K562 (cell line): ENCODE data around the gene CREG2. TPM values are rescaled to one million over a fixed set of nuclear protein-coding genes. Genes with fewer than 3 reads are reported as not detected.

ENCODE experiments used
- ATAC-seq: fragments of 200-7000 bp; cut with Tn5 transposase; 3 replicates; pipeline ENCODE4 v1.9.1; 2020; ENCODE audit warnings: moderate library complexity
- BruUV-seq: library from RNA; stranded (reverse); fragments of 400-500 nt; replicated peaks from 2 replicates; lab custom pipeline; 2021; lab: Mats Ljungman, UMichigan
- CTCF ChIA-PET: fragments of 300-600 bp; formaldehyde crosslinking; extraction: SDS; loops from one replicate; lab custom pipeline; 2021; ENCODE audit warnings: low intra/inter-chr PET ratio; lab: Yijun Ruan, JAX
- POLR2A ChIA-PET: fragments of 300-600, 350-650 bp; sonication (Branson Sonifier 250); formaldehyde crosslinking; extraction: SDS; loops from one replicate; lab custom pipeline; 2021; ENCODE audit warnings: antibody characterized with exemption, inconsistent platforms; lab: Yijun Ruan, JAX
- DNase-seq, 4 experiments: peaks; one replicate each; pipeline versions ENCODE4 v3.0.0 to v3.0.0-alpha.2; 2011 to 2018; ENCODE audit warnings: low spot score in 3 of 4, mixed read lengths in 3 of 4; ENCODE audit errors: extremely low read depth in 1 of 4
- FAIRE-seq: peaks from 2 replicates; lab custom pipeline; 2011; peaks lifted over from hg19 to GRCh38; lab: Jason Lieb, UNC
- H2AFZ ChIP-seq: 2 replicates; pipeline ENCODE4 v1.6.0; 2011; ENCODE audit warnings: low read depth, low read length, control low read depth, inconsistent platforms
- H3K27ac ChIP-seq: fragments of 200-600 bp; 3 replicates; pipeline ENCODE4 v1.8.0; 2011; ENCODE audit warnings: low read depth, mild to moderate bottlenecking, control low read depth, inconsistent platforms, low read length, moderate library complexity, mixed read lengths; ENCODE audit errors: extremely low read depth
- H3K27me3 ChIP-seq, 2 experiments: fragments of 300-600 bp in 1 of 2; 2 replicates in 1 of 2; 3 replicates in 1 of 2; pipeline versions ENCODE4 v1.6.0 to v1.8.0; 2011; ENCODE audit warnings: inconsistent platforms in 2 of 2, low read length in 2 of 2, mild to moderate bottlenecking in 1 of 2, mixed read lengths in 1 of 2, moderate library complexity in 1 of 2; ENCODE audit not compliant: control insufficient read depth in 2 of 2, insufficient read depth in 2 of 2
- H3K36me3 ChIP-seq: fragments of 300-600 bp; 3 replicates; pipeline ENCODE4 v1.8.0; 2011; ENCODE audit warnings: mild to moderate bottlenecking, low read length, inconsistent platforms; ENCODE audit not compliant: control insufficient read depth, insufficient read depth
- H3K4me1 ChIP-seq, 2 experiments: fragments of 200-600 bp in 1 of 2; replicated peaks in 1 of 2; 2 replicates in 1 of 2; 3 replicates in 1 of 2; pipeline versions ENCODE4 v1.5.1 to v1.8.0; 2011; ENCODE audit warnings: inconsistent platforms in 2 of 2, low read length in 2 of 2, mild to moderate bottlenecking in 1 of 2, mixed read lengths in 1 of 2, moderate library complexity in 1 of 2; ENCODE audit not compliant: control insufficient read depth in 2 of 2, insufficient read depth in 2 of 2
- H3K4me2 ChIP-seq: 2 replicates; pipeline ENCODE4 v1.6.1; 2011; ENCODE audit warnings: low read length, control low read depth, inconsistent platforms, mixed read lengths; ENCODE audit not compliant: insufficient read depth
- H3K4me3 ChIP-seq: fragments of 200-600 bp; sonication (generic), shearing (Covaris generic); 2 replicates; pipeline ENCODE4 v1.5.1; 2016; ENCODE audit warnings: control low read depth, inconsistent platforms
- H3K79me2 ChIP-seq: fragments of 200-600 bp; 3 replicates; pipeline ENCODE4 v1.8.0; 2011; ENCODE audit warnings: low read length, inconsistent platforms; ENCODE audit not compliant: control insufficient read depth, insufficient read depth
- H3K9ac ChIP-seq, 2 experiments: 2 replicates each; pipeline versions ENCODE4 v1.6.0 to v1.6.1; 2011; ENCODE audit warnings: low read depth in 2 of 2, low read length in 2 of 2, control low read depth in 1 of 2, inconsistent platforms in 1 of 2, mild to moderate bottlenecking in 1 of 2, mixed read lengths in 1 of 2; ENCODE audit not compliant: insufficient read depth in 1 of 2
- H3K9me1 ChIP-seq: one replicate; pipeline ENCODE4 v1.6.0; 2011; ENCODE audit warnings: inconsistent platforms, mild to moderate bottlenecking, low read length, moderate library complexity; ENCODE audit not compliant: control insufficient read depth, insufficient read depth
- H3K9me3 ChIP-seq: replicated peaks from 2 replicates; pipeline ENCODE4 v1.5.1; 2011; ENCODE audit warnings: low read depth, low read length, inconsistent platforms; ENCODE audit not compliant: control insufficient read depth, insufficient read depth
- H4K20me1 ChIP-seq: replicated peaks from 2 replicates; pipeline ENCODE4 v1.6.1; 2011; ENCODE audit warnings: low read length, inconsistent platforms, mixed read lengths; ENCODE audit not compliant: control insufficient read depth, insufficient read depth
- BCOR ChIP-seq: fragments of 450-650 bp; IDR thresholded peaks from 2 replicates; pipeline ENCODE4 v1.6.1; 2016
- CEBPG ChIP-seq, 3 experiments: fragments of 200-800 bp in 1 of 3; sonication (Bioruptor generic) in 1 of 3; sonication (generic) in 1 of 3; formaldehyde crosslinking in 1 of 3; IDR thresholded peaks in 2 of 3; conservative IDR thresholded peaks in 1 of 3; 2 replicates each; pipeline versions ENCODE4 v1.6.1 to v1.8.0; 2016 to 2022; ENCODE audit warnings: missing compliant biosample characterization in 2 of 3, missing genetic modification characterization in 2 of 3, mild to moderate bottlenecking in 1 of 3, missing genetic modification reagents in 1 of 3
- EP400 ChIP-seq: fragments of 450-650 bp; IDR thresholded peaks from 2 replicates; pipeline ENCODE4 v1.6.1; 2017; ENCODE audit warnings: antibody characterized with exemption, mild to moderate bottlenecking, moderate library complexity
- ESRRA ChIP-seq: fragments of 450-650 bp; IDR thresholded peaks from 2 replicates; pipeline ENCODE4 v1.6.1; 2014; ENCODE audit warnings: low read depth, mild to moderate bottlenecking, moderate library complexity, borderline replicate concordance
- ETV5 ChIP-seq: sonication (generic); formaldehyde crosslinking; IDR thresholded peaks from 2 replicates; pipeline ENCODE4 v1.4.0; 2020; ENCODE audit warnings: low read depth, mild to moderate bottlenecking, missing genetic modification reagents
- GMEB1 ChIP-seq: fragments of 250-450 bp; sonication (Bioruptor Pico); IDR thresholded peaks from 2 replicates; pipeline ENCODE4 v1.4.0; 2020; ENCODE audit warnings: mild to moderate bottlenecking
- HDAC8 ChIP-seq: fragments of 450-650 bp; IDR thresholded peaks from 2 replicates; pipeline ENCODE4 v1.6.1; 2016; ENCODE audit warnings: mild to moderate bottlenecking, missing genetic modification characterization, moderate library complexity, missing compliant biosample characterization
- KAT8 ChIP-seq: fragments of 450-650 bp; IDR thresholded peaks from 2 replicates; pipeline ENCODE4 v1.6.1; 2016; ENCODE audit warnings: low read depth, mild to moderate bottlenecking
- KLF1 ChIP-seq: fragments of 450-650 bp; IDR thresholded peaks from 2 replicates; pipeline ENCODE4 v1.6.1; 2016; ENCODE audit warnings: missing genetic modification characterization, missing compliant biosample characterization
- MXD1 ChIP-seq: fragments of 250-450 bp; sonication (Bioruptor Pico); IDR thresholded peaks from 2 replicates; pipeline ENCODE4 v1.8.0; 2021; ENCODE audit warnings: borderline replicate concordance, mild to moderate bottlenecking, moderate library complexity; ENCODE audit not compliant: poor library complexity, severe bottlenecking
- NBN ChIP-seq: fragments of 450-650 bp; IDR thresholded peaks from 2 replicates; pipeline ENCODE4 v1.6.1; 2016; ENCODE audit warnings: low read depth, mild to moderate bottlenecking
- NR3C1 ChIP-seq: sonication (generic); formaldehyde crosslinking; IDR thresholded peaks from 2 replicates; pipeline ENCODE4 v1.8.1; 2022; ENCODE audit warnings: missing genetic modification reagents
- SP2 ChIP-seq: IDR thresholded peaks from 2 replicates; pipeline ENCODE4 v1.6.1; 2011; ENCODE audit warnings: mild to moderate bottlenecking, low read depth, low read length, moderate library complexity; ENCODE audit not compliant: poor library complexity, severe bottlenecking; ENCODE audit errors: extremely low read depth
- ZNF184 ChIP-seq: sonication (generic); formaldehyde crosslinking; IDR thresholded peaks from 2 replicates; pipeline ENCODE4 v1.5.0; 2020; ENCODE audit warnings: missing genetic modification reagents
- ZNF3 ChIP-seq: fragments of 250-450 bp; sonication (Bioruptor Pico); IDR thresholded peaks from 2 replicates; pipeline ENCODE4 v1.5.0; 2021; ENCODE audit warnings: mild to moderate bottlenecking, moderate library complexity
- ZNF561 ChIP-seq: fragments of 450-650 bp; formaldehyde crosslinking; conservative IDR thresholded peaks from 2 replicates; pipeline ENCODE4 v1.4.0; 2020; ENCODE audit warnings: mild to moderate bottlenecking, moderate library complexity
- WGBS: fragments of 100-300 bp; shearing (Covaris generic); methylation state at CpG from one replicate; pipeline ENCODE4 v1.1.6; 2016; ENCODE audit warnings: low coverage, mixed read lengths; ENCODE audit not compliant: insufficient coverage; ENCODE audit errors: missing lambda C conversion rate; 5-methylcytosine and 5-hydroxymethylcytosine counted together
- in situ Hi-C: fragments of 300-500 bp; cut with MboI; formaldehyde crosslinking; loops from 4 replicates; pipeline ENCODE4 v1.15.0; 2018; ENCODE audit warnings: inconsistent platforms, mixed read lengths
- intact Hi-C: fragments of 100-400 bp; cut with micrococcal nuclease; formaldehyde crosslinking; loops from 2 replicates; pipeline ENCODE4 v1.14.2; 2022
- polyA plus RNA-seq, 8 experiments: library from polyadenylated mRNA; depleted of rRNA in 4 of 8; stranded (reverse) in 5 of 8; unstranded in 3 of 8; fragments of >200 nt; fragmentation: Nextera tagmentation in 2 of 8; fragmentation: Illumina TruSeq in 1 of 8; extraction: Ambion mirVana in 2 of 8; extraction: Trizol in 1 of 8; gene quantifications; 2 replicates each; pipeline versions ENCODE4 v1.2.1 to v1.2.3, GENCODE V29; 2011 to 2014; ENCODE audit warnings: inconsistent platforms in 1 of 8, missing spikeins in 1 of 8
- total RNA-seq, 7 experiments: library from RNA; depleted of rRNA in 6 of 7; stranded (reverse); fragments of >200 nt in 6 of 7; fragmentation: Illumina TruSeq in 2 of 7; extraction: Trizol in 2 of 7; gene quantifications; 2 replicates each; pipeline versions ENCODE4 v1.2.1 to v1.2.3, GENCODE V29; 2011 to 2021; ENCODE audit warnings: low replicate concordance in 1 of 7
- TF ChIP-seq, protein P1 (sequence below), 2 experiments: fragments of 450-650 bp in 1 of 2; sonication (generic) in 1 of 2; formaldehyde crosslinking in 1 of 2; IDR thresholded peaks in 1 of 2; conservative IDR thresholded peaks in 1 of 2; 2 replicates each; pipeline versions ENCODE4 v1.6.1 to v1.8.1; 2016 to 2023; ENCODE audit warnings: mild to moderate bottlenecking in 2 of 2, moderate library complexity in 2 of 2, inconsistent platforms in 1 of 2, missing genetic modification reagents in 1 of 2

The CREG2 gene
- total and polyA plus RNA-seq, 9 of the 15 experiments (the other 6 are each of a cell fraction or from before 2014, with no cell fraction given) = not detected

DNA sequence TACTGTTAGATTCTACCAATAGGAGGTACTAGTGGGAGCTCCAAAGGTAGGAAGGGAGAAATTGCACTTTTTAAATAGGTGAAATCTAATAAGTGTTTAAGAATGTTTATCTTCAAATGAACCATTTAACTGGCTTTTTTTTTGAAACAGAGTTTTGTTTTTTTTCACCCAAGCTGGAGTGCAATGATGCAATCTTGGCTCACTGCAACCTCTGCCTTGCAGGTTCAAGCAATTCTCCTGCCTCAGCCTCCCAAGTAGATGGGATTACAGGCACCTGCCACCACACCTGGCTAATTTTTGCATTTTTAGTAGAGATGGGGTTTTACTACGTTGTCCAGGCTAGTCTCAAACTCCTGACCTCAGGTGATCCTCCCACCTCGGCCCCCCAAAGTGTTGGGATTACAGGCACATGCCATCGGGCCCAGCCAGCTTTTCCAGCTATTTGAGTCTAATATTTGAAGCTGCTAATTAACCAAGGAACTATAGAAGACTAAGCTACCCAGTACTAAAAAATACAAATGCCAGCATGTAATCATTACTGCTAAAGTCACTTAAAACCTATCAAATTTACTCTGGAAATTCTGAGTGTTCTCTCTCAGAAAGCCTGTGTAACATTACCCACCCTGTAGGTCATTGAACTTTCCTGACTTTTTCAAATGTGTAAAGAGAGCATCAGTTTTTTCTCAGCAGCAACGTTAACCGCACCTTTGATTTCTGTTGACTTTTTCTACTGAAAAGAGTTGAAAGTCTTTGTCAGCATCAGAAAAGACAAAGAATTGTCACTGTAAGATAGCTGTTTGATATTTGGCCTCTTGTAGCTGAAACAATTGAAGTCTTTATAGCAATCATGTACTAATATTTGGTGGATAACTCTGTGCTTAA is 54.2 kb downstream of the CREG2 start:
- 23% methylated on average over 5 of the region's 5 CpGs for WGBS
- in situ Hi-C loops (loop anchor here (10.0 kb wide), 1 partner anchor 298 kb away; no protein-coding TSS in a partner anchor), intact Hi-C loops (no loop called here)
- no peak overlapping the region for H2AFZ ChIP-seq
- ChIA-PET CTCF (no interaction called here), POLR2A (interaction anchor here (0.5 to 1.7 kb wide), 3 partner anchors 9 to 17 kb away, joined by 3 to 5 read pairs (median 3); no protein-coding TSS in a partner anchor)
- H3K27ac ChIP-seq = no peak overlapping the region
- BruUV-seq = no TSS peak
- H3K27me3 ChIP-seq = peaks cover 13 to 35% of the 10 kb centered on the region in 2 experiments
- no peaks in the 10 kb centered on the region for H4K20me1 ChIP-seq
- no peak overlapping the region for H3K4me2 ChIP-seq
- DNase-seq = no peak
- H3K9ac ChIP-seq = no peak overlapping the region
- ATAC-seq = no peak
- no peak for FAIRE-seq
- no peaks in the 10 kb centered on the region; a peak in 1 of 5 replicates for H3K4me1 ChIP-seq
- no peaks in the 10 kb centered on the region for H3K9me3 ChIP-seq
- no peak overlapping the region for H3K4me3 ChIP-seq
- no peaks in the 10 kb centered on the region for H3K36me3 ChIP-seq
- TF ChIP-seq NBN (no peak), ZNF3 (CRISPR knock-in tag) (no peak), ESRRA (no peak), CEBPG (CRISPR knock-in tag; IDR thresholded peaks at IDR 0.05) (no peak), CEBPG (tag; conservative IDR thresholded peaks at IDR 0.05 in 1 of 2, IDR thresholded peaks at IDR 0.05 in 1 of 2) (peak; percentile 44 to 66; a peak in 3 of 4 replicates), ZNF561 (CRISPR knock-in tag) (no peak), ZNF184 (CRISPR knock-in tag) (no peak), KAT8 (no peak), KLF1 (tag) (no peak), MXD1 (no peak), EP400 (no peak), GMEB1 (CRISPR knock-in tag) (no peak), HDAC8 (tag) (no peak), SP2 (no peak), NR3C1 (CRISPR knock-in tag) (no peak), BCOR (no peak), ETV5 (CRISPR knock-in tag) (no peak)
- TF ChIP-seq, protein P1, sequence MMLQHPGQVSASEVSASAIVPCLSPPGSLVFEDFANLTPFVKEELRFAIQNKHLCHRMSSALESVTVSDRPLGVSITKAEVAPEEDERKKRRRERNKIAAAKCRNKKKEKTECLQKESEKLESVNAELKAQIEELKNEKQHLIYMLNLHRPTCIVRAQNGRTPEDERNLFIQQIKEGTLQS (IDR thresholded peaks at IDR 0.05) = peak; percentile 34; the same call in 1 of the 2 replicates
- TF ChIP-seq, protein P1 (CRISPR knock-in tag; conservative IDR thresholded peaks at IDR 0.05) = no peak
- no peaks in the 10 kb centered on the region for H3K9me1 ChIP-seq
- no peaks in the 10 kb centered on the region for H3K79me2 ChIP-seq
